Measurements from ENCODE around the gene GIPC1.

The GIPC1 gene

GRCh38 chr19:14434543-14435319 lies 61.2 kb downstream of the GIPC1 start:
- peak; percentile 85 for DNase-seq (ENCODE audit: low read depth)

GRCh38 chr19:14433554-14434501 lies 62.1 kb downstream of the GIPC1 start:
- no peak for DNase-seq (ENCODE audit: low read depth)

DNA sequence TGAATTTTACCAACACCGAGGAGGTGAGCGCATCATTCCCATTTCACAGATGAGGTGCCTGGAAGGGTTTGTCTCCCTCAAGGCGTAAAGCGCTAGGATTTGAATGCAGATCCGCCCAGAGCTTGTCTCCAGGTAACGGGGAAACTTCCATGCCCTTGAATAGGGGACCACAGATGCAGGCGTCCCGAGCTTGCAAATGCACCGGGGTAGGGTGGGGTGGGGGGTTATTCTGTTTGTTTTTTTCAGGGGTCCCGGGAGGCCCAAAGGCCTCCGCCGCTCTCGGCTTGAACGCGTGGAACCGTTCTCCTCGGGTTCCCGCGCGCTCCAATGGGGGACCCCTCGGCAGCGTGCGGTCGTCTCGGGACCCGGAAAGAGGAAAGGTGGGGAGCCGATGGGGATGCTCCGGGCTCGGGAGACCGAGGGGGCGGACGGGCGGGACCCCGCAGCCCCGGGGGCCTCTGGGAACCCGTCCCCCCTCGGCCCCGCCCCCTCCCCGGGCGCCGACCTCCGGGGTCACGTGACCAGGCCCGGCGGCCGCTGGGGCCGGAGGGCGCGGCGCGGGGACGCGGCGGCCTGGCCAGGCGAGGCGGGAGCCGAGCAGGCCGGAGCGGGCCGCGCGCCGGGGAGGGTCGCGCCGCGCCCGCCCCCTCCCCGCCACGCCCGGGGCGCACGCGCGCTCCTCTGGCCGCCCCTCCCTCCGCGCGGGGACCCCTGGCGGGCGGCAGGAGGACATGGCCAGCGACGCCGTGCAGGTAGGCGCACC lies 63.0 kb downstream of the GIPC1 start, which contains the start of gene PKN1:
TSS of gene PKN1 (plus strand) at position 516 of the 763 bp plus-strand sequence. CDS start at position 732, 216 bp downstream.
- DNase-seq (ENCODE audit: low read depth), result peak; percentile 56

DNA sequence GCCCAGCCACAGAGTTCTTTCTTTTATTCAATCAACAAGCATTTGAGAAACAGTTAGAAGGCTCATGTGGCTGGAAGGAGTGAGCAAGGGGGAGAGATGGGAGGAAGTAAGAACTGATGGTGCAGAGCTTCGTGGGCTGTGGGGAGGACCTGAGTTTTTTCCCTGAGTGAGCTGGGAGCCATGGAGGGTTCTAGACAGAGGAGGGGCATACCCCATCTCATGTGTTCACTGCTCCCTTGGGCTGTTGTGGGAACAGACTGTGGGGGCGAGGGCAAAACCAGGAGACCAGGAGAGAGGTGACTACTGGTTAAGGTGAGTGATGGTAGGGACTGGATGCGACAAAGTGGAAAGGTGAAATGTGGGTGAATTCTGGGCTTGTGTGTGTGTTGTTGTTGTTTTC lies 65.2 kb downstream of the GIPC1 start:
- no peak for DNase-seq (ENCODE audit: low read depth)

DNA sequence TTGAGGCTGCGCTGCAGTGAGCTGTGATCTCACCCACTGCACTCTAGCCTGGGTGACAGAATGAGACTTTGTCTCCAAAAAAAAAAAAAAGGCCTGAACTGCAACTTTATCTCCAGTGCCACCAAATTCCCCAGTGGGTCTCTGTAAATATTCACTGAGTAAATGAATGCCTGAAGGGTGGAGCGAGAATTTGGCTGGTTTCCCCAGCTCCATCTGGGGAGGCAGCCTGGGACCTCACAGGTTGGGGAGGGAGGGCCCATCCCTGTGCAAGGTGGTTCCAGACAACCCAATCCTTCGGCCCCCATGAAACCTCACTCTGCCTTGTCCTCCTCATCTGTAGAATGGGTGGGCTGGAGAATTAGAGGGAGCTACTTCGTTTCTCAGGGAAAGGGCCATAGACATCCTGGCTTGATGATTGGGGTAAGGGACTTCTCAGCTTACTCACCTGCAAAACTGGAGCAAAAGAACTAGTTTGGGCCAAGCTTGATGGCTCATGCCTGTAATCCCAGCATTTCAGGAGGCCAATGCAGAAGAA lies 67.0 kb downstream of the GIPC1 start:
- DNase-seq (ENCODE audit: low read depth), result no peak
